HepG2 (cell line): Measurements from ENCODE around the gene C2orf80. TPM values are rescaled to one million over a fixed set of nuclear protein-coding genes. Genes with fewer than 3 reads are reported as not detected.

ENCODE experiments used
- FOXK2 ChIP-seq: fragments of 450-650 bp; IDR thresholded peaks from 2 replicates; pipeline ENCODE4 v1.6.1; 2016
- FOXO1 ChIP-seq: sonication (generic); formaldehyde crosslinking; IDR thresholded peaks from 2 replicates; pipeline ENCODE4 v1.4.0; 2020; ENCODE audit warnings: missing genetic modification reagents
- GTF2F1 ChIP-seq: fragments of 150-350 bp; IDR thresholded peaks from 2 replicates; pipeline ENCODE4 v1.6.1; 2014; ENCODE audit warnings: low read length
- KAT7 ChIP-seq: IDR thresholded peaks from 2 replicates; pipeline ENCODE4 v1.6.1; 2018; ENCODE audit warnings: borderline replicate concordance, missing compliant biosample characterization
- KLF16 ChIP-seq, 2 experiments: sonication (generic) in 1 of 2; formaldehyde crosslinking in 1 of 2; IDR thresholded peaks; 2 replicates each; pipeline versions ENCODE4 v1.6.1 to v1.8.0; 2016 to 2023; ENCODE audit warnings: missing genetic modification reagents in 2 of 2, missing compliant biosample characterization in 1 of 2
- KMT2A ChIP-seq: sonication (generic); formaldehyde crosslinking; IDR thresholded peaks from 2 replicates; pipeline ENCODE4 v1.4.0; 2020; ENCODE audit warnings: missing genetic modification reagents
- MAFF ChIP-seq: IDR thresholded peaks from 2 replicates; pipeline ENCODE4 v1.6.1; 2011; ENCODE audit warnings: low read depth, low read length, improper control_type of control experiment
- MATR3 ChIP-seq: sonication (generic); formaldehyde crosslinking; IDR thresholded peaks from 2 replicates; pipeline ENCODE4 v1.4.0; 2020; ENCODE audit warnings: missing genetic modification reagents
- RARG ChIP-seq: sonication (generic); formaldehyde crosslinking; IDR thresholded peaks from 2 replicates; pipeline ENCODE4 v1.4.0; 2020; ENCODE audit warnings: low read depth, mild to moderate bottlenecking, missing genetic modification reagents
- SNAI1 ChIP-seq: sonication (generic); formaldehyde crosslinking; IDR thresholded peaks from 2 replicates; pipeline ENCODE4 v1.5.0; 2020; ENCODE audit warnings: mild to moderate bottlenecking, missing genetic modification reagents, borderline replicate concordance
- TBL1XR1 ChIP-seq: fragments of 150-350 bp; IDR thresholded peaks from 2 replicates; pipeline ENCODE4 v1.6.1; 2014; ENCODE audit warnings: borderline replicate concordance, low read length; ENCODE audit not compliant: partially characterized antibody
- TMF1 ChIP-seq: sonication (generic); formaldehyde crosslinking; IDR thresholded peaks from 2 replicates; pipeline ENCODE4 v1.8.1; 2022; ENCODE audit warnings: low read depth, missing genetic modification reagents
- ZFP36L1 ChIP-seq: sonication (generic); formaldehyde crosslinking; IDR thresholded peaks from 2 replicates; pipeline ENCODE4 v1.8.0; 2022; ENCODE audit warnings: mild to moderate bottlenecking, missing genetic modification reagents, moderate library complexity
- ZNF205 ChIP-seq: IDR thresholded peaks from 2 replicates; pipeline ENCODE4 v1.6.1; 2018; ENCODE audit warnings: missing biosample characterization, missing genetic modification reagents
- ZNF354B ChIP-seq: sonication (generic); formaldehyde crosslinking; IDR thresholded peaks from 2 replicates; pipeline ENCODE4 v1.8.0; 2022; ENCODE audit warnings: mild to moderate bottlenecking, missing genetic modification reagents
- ZNF550 ChIP-seq: sonication (generic); formaldehyde crosslinking; IDR thresholded peaks from 2 replicates; pipeline ENCODE4 v1.4.0; 2020; ENCODE audit warnings: mild to moderate bottlenecking, missing genetic modification reagents, borderline replicate concordance
- ZNF724P ChIP-seq: sonication (generic); formaldehyde crosslinking; IDR thresholded peaks from 2 replicates; pipeline ENCODE4 v1.8.0; 2022; ENCODE audit warnings: missing genetic modification reagents, borderline replicate concordance
- ZNF747 ChIP-seq: sonication (generic); formaldehyde crosslinking; IDR thresholded peaks from 2 replicates; pipeline ENCODE4 v1.8.1; 2023; ENCODE audit warnings: missing genetic modification reagents, mild to moderate bottlenecking, borderline replicate concordance
- ZNF878 ChIP-seq: sonication (generic); formaldehyde crosslinking; IDR thresholded peaks from 2 replicates; pipeline ENCODE4 v1.8.1; 2023; ENCODE audit warnings: mild to moderate bottlenecking, missing genetic modification reagents, moderate library complexity
- ZSCAN30 ChIP-seq: sonication (generic); formaldehyde crosslinking; IDR thresholded peaks from 2 replicates; pipeline ENCODE4 v1.5.0; 2020; ENCODE audit warnings: mild to moderate bottlenecking, missing genetic modification reagents
- polyA plus RNA-seq, 8 experiments: library from polyadenylated mRNA; depleted of rRNA in 3 of 8; stranded (reverse) in 7 of 8; unstranded in 1 of 8; fragments of >200 nt; fragmentation: Illumina TruSeq in 4 of 8; extraction: Trizol in 4 of 8; gene quantifications; 2 replicates each; pipeline versions ENCODE4 v1.2.1 to v1.2.3, GENCODE V29; 2011 to 2016; ENCODE audit warnings: low read depth in 4 of 8, missing spikeins in 1 of 8, mixed read lengths in 1 of 8; ENCODE audit not compliant: insufficient read depth in 1 of 8
- total RNA-seq, 5 experiments: library from RNA; depleted of rRNA; stranded (reverse); fragments of >200 nt; fragmentation: Illumina TruSeq; extraction: Trizol; gene quantifications; 2 replicates each; pipeline ENCODE4 v1.2.3, GENCODE V29; 2016; ENCODE audit warnings: low read depth in 1 of 5
- TF ChIP-seq, protein P1 (sequence below): sonication (generic); formaldehyde crosslinking; IDR thresholded peaks from 2 replicates; pipeline ENCODE4 v1.8.1; 2022; ENCODE audit warnings: low read depth, mild to moderate bottlenecking, missing genetic modification reagents
- TF ChIP-seq, protein P2 (sequence below): sonication (generic); formaldehyde crosslinking; IDR thresholded peaks from 2 replicates; pipeline ENCODE4 v1.8.0; 2022; ENCODE audit warnings: mild to moderate bottlenecking, missing genetic modification reagents, borderline replicate concordance
- TF ChIP-seq, protein P3 (sequence below): sonication (generic); formaldehyde crosslinking; IDR thresholded peaks from 2 replicates; pipeline ENCODE4 v1.8.0; 2022; ENCODE audit warnings: missing genetic modification reagents, mild to moderate bottlenecking, inconsistent platforms, borderline replicate concordance
- TF ChIP-seq, protein P4 (sequence below): sonication (generic); formaldehyde crosslinking; conservative IDR thresholded peaks from 2 replicates; pipeline ENCODE4 v1.8.0; 2022; ENCODE audit warnings: missing genetic modification reagents

Gene C2orf80
- total and polyA plus RNA-seq, 2 of the 13 experiments (the other 11 are each of a cell fraction or from before 2014, with no cell fraction given) = not detected

DNA sequence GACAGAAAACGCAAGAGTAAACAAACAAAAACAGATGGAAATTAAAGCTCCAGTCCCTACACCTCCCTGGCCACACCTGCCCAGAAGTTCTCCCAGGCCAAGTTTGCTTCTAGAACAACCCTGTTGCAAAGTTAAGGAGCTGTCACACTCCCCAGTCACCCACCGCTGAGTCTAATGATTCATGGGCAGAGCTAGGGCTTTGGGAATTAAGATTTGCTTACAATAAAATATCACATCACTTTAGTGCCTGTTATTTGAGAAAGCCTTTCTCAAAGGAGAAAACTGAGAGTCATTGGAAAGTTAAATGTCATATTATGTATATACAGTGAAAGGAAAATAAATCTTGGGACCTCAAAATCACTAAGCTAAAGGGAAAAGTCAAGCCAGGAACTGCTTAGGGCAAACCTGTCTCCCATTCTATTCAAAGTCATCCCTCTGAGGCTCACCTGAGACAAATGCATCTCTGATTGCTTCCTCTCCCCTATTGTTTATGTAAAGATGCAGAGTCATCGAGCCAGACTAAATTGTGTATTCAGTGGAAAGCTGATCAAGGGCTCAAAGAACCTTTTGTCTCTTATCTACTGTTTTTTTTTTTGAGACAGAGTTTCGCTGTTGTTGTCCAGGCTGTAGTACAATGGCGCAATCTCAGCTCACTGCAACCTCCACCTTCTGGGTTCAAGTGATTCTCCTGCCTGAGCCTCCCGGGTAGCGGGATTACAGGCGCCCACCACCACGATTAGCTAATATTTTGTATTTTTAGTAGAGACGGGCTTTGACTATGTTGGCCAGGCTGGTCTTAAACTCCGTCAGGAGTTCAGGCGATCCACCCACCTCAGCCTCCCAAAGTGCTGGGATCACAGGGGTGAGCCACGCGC, 46.7 kb downstream of the C2orf80 start (continued):
- TF ChIP-seq SNAI1 (CRISPR knock-in tag) = no peak
- peak; percentile 32; the same call in 1 of the 2 replicates for TF ChIP-seq MAFF
- TF ChIP-seq ZNF550 (CRISPR knock-in tag) = no peak
- TF ChIP-seq RARG (CRISPR knock-in tag) = no peak
- TF ChIP-seq ZFP36L1 (CRISPR knock-in tag) = no peak
- TF ChIP-seq, protein P1, sequence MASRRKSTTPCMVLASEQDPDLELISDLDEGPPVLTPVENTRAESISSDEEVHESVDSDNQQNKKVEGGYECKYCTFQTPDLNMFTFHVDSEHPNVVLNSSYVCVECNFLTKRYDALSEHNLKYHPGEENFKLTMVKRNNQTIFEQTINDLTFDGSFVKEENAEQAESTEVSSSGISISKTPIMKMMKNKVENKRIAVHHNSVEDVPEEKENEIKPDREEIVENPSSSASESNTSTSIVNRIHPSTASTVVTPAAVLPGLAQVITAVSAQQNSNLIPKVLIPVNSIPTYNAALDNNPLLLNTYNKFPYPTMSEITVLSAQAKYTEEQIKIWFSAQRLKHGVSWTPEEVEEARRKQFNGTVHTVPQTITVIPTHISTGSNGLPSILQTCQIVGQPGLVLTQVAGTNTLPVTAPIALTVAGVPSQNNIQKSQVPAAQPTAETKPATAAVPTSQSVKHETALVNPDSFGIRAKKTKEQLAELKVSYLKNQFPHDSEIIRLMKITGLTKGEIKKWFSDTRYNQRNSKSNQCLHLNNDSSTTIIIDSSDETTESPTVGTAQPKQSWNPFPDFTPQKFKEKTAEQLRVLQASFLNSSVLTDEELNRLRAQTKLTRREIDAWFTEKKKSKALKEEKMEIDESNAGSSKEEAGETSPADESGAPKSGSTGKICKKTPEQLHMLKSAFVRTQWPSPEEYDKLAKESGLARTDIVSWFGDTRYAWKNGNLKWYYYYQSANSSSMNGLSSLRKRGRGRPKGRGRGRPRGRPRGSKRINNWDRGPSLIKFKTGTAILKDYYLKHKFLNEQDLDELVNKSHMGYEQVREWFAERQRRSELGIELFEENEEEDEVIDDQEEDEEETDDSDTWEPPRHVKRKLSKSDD = no peak
- TF ChIP-seq, protein P2, sequence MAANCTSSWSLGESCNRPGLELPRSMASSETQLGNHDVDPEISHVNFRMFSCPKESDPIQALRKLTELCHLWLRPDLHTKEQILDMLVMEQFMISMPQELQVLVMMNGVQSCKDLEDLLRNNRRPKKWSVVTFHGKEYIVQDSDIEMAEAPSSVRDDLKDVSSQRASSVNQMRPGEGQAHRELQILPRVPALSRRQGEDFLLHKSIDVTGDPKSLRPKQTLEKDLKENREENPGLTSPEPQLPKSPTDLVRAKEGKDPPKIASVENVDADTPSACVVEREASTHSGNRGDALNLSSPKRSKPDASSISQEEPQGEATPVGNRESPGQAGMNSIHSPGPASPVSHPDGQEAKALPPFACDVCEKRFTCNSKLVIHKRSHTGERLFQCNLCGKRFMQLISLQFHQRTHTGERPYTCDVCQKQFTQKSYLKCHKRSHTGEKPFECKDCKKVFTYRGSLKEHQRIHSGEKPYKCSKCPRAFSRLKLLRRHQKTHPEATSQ (CRISPR knock-in tag) = no peak
- TF ChIP-seq TBL1XR1 = no peak
- no peak for TF ChIP-seq ZNF724P
- no peak for TF ChIP-seq FOXK2
- no peak for TF ChIP-seq GTF2F1
- peak in 1 of 2 experiments; percentile 20; a peak in 1 of 4 replicates for TF ChIP-seq KLF16 (CRISPR knock-in tag; IDR thresholded peaks at IDR 0.05)
- TF ChIP-seq MATR3 = no peak
- no peak for TF ChIP-seq KMT2A
- TF ChIP-seq, protein P3, sequence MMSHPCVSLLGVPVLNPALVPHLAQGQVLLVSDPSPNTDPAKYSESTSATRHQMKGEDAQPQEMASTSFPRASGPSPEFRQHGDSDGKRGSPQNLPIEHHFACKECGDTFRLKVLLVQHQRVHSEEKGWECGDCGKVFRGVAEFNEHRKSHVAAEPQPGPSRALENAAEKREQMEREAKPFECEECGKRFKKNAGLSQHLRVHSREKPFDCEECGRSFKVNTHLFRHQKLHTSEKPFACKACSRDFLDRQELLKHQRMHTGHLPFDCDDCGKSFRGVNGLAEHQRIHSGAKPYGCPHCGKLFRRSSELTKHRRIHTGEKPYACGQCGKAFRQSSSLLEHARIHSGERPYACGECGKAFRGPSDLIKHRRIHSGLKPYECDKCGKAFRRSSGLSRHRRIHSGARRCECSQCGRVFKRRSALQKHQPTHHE = no peak
- TF ChIP-seq ZNF205 = peak; percentile 67
- no peak for TF ChIP-seq ZNF878 (CRISPR knock-in tag)
- TF ChIP-seq KAT7 = no peak
- TF ChIP-seq FOXO1 (CRISPR knock-in tag) = peak; percentile 91
- no peak for TF ChIP-seq ZNF747 (CRISPR knock-in tag)
- TF ChIP-seq ZNF354B = no peak
- no peak for TF ChIP-seq ZSCAN30
- TF ChIP-seq TMF1 (CRISPR knock-in tag) = no peak
- TF ChIP-seq, protein P4, sequence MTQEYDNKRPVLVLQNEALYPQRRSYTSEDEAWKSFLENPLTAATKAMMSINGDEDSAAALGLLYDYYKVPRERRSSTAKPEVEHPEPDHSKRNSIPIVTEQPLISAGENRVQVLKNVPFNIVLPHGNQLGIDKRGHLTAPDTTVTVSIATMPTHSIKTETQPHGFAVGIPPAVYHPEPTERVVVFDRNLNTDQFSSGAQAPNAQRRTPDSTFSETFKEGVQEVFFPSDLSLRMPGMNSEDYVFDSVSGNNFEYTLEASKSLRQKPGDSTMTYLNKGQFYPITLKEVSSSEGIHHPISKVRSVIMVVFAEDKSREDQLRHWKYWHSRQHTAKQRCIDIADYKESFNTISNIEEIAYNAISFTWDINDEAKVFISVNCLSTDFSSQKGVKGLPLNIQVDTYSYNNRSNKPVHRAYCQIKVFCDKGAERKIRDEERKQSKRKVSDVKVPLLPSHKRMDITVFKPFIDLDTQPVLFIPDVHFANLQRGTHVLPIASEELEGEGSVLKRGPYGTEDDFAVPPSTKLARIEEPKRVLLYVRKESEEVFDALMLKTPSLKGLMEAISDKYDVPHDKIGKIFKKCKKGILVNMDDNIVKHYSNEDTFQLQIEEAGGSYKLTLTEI (CRISPR knock-in tag) = no peak
